OCI-LY3 (cell line): ENCODE results near the gene SQSTM1.

Source experiments
- EZH2phosphoT487 ChIP-seq: fragments of 200-600 bp; shearing (Covaris generic); IDR thresholded peaks from 2 replicates; pipeline ENCODE4 v1.6.1; 2018; ENCODE audit warnings: antibody characterized with exemption, mixed run types, low read depth
- TF ChIP-seq, protein P1 (sequence below): fragments of 200-600, 300-600 bp; sonication (generic); IDR thresholded peaks from 2 replicates; pipeline ENCODE4 v1.5.1; 2014; ENCODE audit warnings: antibody characterized with exemption, low read length, low read depth

DNA sequence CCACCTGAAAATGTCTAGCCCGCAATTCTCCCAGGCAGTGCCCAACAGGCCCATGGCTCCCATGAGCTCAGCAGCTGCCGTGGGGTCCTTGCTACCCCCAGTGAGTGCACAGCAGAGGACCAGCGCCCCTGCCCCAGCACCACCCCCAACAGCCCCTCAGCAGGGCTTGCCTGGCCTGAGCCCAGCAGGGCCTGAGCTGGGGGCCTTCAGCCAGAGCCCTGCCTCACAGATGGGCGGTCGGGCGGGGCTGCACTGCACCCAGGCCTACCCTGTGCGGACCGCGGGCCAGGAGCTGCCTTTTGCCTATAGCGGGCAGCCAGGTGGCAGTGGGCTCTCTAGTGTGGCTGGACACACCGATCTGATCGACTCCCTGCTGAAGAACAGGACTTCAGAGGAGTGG, 46.3 kb upstream of the SQSTM1 start:
- TF ChIP-seq, protein P1, sequence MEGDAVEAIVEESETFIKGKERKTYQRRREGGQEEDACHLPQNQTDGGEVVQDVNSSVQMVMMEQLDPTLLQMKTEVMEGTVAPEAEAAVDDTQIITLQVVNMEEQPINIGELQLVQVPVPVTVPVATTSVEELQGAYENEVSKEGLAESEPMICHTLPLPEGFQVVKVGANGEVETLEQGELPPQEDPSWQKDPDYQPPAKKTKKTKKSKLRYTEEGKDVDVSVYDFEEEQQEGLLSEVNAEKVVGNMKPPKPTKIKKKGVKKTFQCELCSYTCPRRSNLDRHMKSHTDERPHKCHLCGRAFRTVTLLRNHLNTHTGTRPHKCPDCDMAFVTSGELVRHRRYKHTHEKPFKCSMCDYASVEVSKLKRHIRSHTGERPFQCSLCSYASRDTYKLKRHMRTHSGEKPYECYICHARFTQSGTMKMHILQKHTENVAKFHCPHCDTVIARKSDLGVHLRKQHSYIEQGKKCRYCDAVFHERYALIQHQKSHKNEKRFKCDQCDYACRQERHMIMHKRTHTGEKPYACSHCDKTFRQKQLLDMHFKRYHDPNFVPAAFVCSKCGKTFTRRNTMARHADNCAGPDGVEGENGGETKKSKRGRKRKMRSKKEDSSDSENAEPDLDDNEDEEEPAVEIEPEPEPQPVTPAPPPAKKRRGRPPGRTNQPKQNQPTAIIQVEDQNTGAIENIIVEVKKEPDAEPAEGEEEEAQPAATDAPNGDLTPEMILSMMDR: no peak
- TF ChIP-seq EZH2phosphoT487: no peak
